WTC11 (cell line): Measurements from ENCODE around the gene TMEM131L. TPM values are rescaled to one million over a fixed set of nuclear protein-coding genes. Genes with fewer than 3 reads are reported as not detected.

Experiments
- ATAC-seq: fragments of 200-7000 bp; cut with Tn5 transposase; 2 replicates; pipeline ENCODE4 v1.10.0; 2021; ENCODE audit warnings: mild to moderate bottlenecking, moderate library complexity
- CTCF ChIA-PET: fragments of 300-600 bp; sonication (Branson Sonifier 250); formaldehyde crosslinking; loops from one replicate; lab custom pipeline; 2021; ENCODE audit warnings: antibody characterized with exemption; lab: Charles Lee
- POLR2A ChIA-PET: fragments of 350-600 bp; sonication (Branson Sonifier 250); formaldehyde crosslinking; loops from one replicate; lab custom pipeline; 2021; ENCODE audit warnings: antibody characterized with exemption; lab: Charles Lee
- DNase-seq: peaks from one replicate; pipeline ENCODE4 v3.0.0; 2021; ENCODE audit warnings: low spot score
- H3K27ac Mint-ChIP-seq: 2 replicates; pipeline ENCODE4 v1.8.0; 2021; ENCODE audit warnings: mixed read lengths
- H3K27me3 Mint-ChIP-seq: 2 replicates; pipeline ENCODE4 v1.8.0; 2021; ENCODE audit warnings: low read depth, mild to moderate bottlenecking, moderate library complexity, mixed read lengths
- H3K36me3 Mint-ChIP-seq: 2 replicates; pipeline ENCODE4 v1.8.0; 2021; ENCODE audit warnings: mixed read lengths
- H3K4me1 Mint-ChIP-seq: 2 replicates; pipeline ENCODE4 v1.8.0; 2022; ENCODE audit warnings: mixed read lengths
- H3K4me3 Mint-ChIP-seq: 2 replicates; pipeline ENCODE4 v1.8.0; 2021; ENCODE audit warnings: mild to moderate bottlenecking, moderate library complexity, mixed read lengths
- H3K9me3 Mint-ChIP-seq: 2 replicates; pipeline ENCODE4 v1.8.0; 2021; ENCODE audit warnings: mixed read lengths
- CREM ChIP-seq: sonication (generic); formaldehyde crosslinking; IDR thresholded peaks from 2 replicates; pipeline ENCODE4 v1.8.1; 2022; ENCODE audit warnings: mild to moderate bottlenecking, missing genetic modification reagents, moderate library complexity
- GTF2I ChIP-seq: fragments of 250-450 bp; sonication (Bioruptor Pico); conservative IDR thresholded peaks from 2 replicates; pipeline ENCODE4 v1.4.0; 2021; ENCODE audit warnings: mild to moderate bottlenecking
- JAZF1 ChIP-seq: fragments of 250-450 bp; sonication (Bioruptor Pico); IDR thresholded peaks from 2 replicates; pipeline ENCODE4 v1.9.0; 2021; ENCODE audit warnings: moderate library complexity, mild to moderate bottlenecking, inconsistent platforms
- MXD4 ChIP-seq: fragments of 250-450 bp; sonication (Bioruptor Pico); IDR thresholded peaks from 2 replicates; pipeline ENCODE4 v1.8.0; 2021; ENCODE audit warnings: mild to moderate bottlenecking, moderate library complexity, borderline replicate concordance
- NFYB ChIP-seq: sonication (generic); formaldehyde crosslinking; conservative IDR thresholded peaks from 2 replicates; pipeline ENCODE4 v1.8.0; 2022; ENCODE audit warnings: low read depth, missing genetic modification reagents
- NR1H2 ChIP-seq: sonication (generic); formaldehyde crosslinking; IDR thresholded peaks from 2 replicates; pipeline ENCODE4 v1.9.0; 2021; ENCODE audit warnings: mild to moderate bottlenecking, moderate library complexity, missing genetic modification reagents
- OVOL2 ChIP-seq: fragments of 250-450 bp; sonication (Bioruptor Pico); IDR thresholded peaks from 2 replicates; pipeline ENCODE4 v1.9.0; 2021; ENCODE audit warnings: mild to moderate bottlenecking, borderline replicate concordance
- PRRX2 ChIP-seq: fragments of 250-450 bp; sonication (Bioruptor Pico); IDR thresholded peaks from 2 replicates; pipeline ENCODE4 v1.8.0; 2021; ENCODE audit warnings: mild to moderate bottlenecking
- SOX15 ChIP-seq: fragments of 250-450 bp; sonication (Bioruptor Pico); IDR thresholded peaks from 2 replicates; pipeline ENCODE4 v1.9.0; 2021; ENCODE audit warnings: mild to moderate bottlenecking
- TEAD1 ChIP-seq: sonication (generic); formaldehyde crosslinking; IDR thresholded peaks from 2 replicates; pipeline ENCODE4 v1.8.0; 2022; ENCODE audit warnings: mild to moderate bottlenecking, missing genetic modification reagents
- USF2 ChIP-seq: sonication (generic); formaldehyde crosslinking; IDR thresholded peaks from 2 replicates; pipeline ENCODE4 v1.8.1; 2023; ENCODE audit warnings: mild to moderate bottlenecking, missing genetic modification reagents, moderate library complexity
- ZNF121 ChIP-seq: sonication (generic); formaldehyde crosslinking; IDR thresholded peaks from 2 replicates; pipeline ENCODE4 v1.8.0; 2023; ENCODE audit warnings: missing genetic modification reagents
- ZNF263 ChIP-seq: sonication (generic); formaldehyde crosslinking; IDR thresholded peaks from 2 replicates; pipeline ENCODE4 v1.8.1; 2022; ENCODE audit warnings: low read depth, mild to moderate bottlenecking, moderate library complexity, missing genetic modification reagents
- total RNA-seq: library from RNA; stranded (reverse); gene quantifications from 3 replicates; pipeline ENCODE4 v1.2.3, GENCODE V29; 2021
- TF ChIP-seq, protein P1 (sequence below): sonication (generic); formaldehyde crosslinking; IDR thresholded peaks from 2 replicates; pipeline ENCODE4 v1.8.1; 2023; ENCODE audit warnings: mild to moderate bottlenecking, missing genetic modification reagents
- TF ChIP-seq, protein P2 (sequence below): sonication (generic); formaldehyde crosslinking; IDR thresholded peaks from 2 replicates; pipeline ENCODE4 v1.8.0; 2022; ENCODE audit warnings: mild to moderate bottlenecking, missing genetic modification reagents

TMEM131L gene
- total RNA-seq, 1 experiment from 2014 or later: 26.7 TPM

DNA sequence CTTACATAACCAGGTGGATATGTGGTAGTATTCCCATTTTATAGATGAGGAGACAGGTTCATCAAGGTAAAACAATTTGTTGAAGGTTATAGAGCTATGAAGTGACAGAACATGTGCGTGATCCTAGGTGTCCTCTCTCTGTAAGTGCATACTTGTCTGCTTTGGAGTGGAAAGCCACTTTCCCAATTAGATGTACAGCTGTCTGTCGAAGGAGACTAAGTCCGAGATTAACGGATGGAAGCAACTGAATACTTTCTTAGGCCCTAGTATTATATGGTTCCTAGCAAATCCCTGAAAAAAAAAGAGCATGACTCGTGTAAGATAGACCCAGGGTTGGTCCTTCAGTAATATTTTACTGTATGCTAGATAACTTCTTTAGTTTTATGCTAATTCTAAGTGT lies 19.7 kb downstream of the TMEM131L start (continued):
- no peak for TF ChIP-seq JAZF1 (CRISPR knock-in tag)
- TF ChIP-seq, all 79 proteins: peak for 0

DNA sequence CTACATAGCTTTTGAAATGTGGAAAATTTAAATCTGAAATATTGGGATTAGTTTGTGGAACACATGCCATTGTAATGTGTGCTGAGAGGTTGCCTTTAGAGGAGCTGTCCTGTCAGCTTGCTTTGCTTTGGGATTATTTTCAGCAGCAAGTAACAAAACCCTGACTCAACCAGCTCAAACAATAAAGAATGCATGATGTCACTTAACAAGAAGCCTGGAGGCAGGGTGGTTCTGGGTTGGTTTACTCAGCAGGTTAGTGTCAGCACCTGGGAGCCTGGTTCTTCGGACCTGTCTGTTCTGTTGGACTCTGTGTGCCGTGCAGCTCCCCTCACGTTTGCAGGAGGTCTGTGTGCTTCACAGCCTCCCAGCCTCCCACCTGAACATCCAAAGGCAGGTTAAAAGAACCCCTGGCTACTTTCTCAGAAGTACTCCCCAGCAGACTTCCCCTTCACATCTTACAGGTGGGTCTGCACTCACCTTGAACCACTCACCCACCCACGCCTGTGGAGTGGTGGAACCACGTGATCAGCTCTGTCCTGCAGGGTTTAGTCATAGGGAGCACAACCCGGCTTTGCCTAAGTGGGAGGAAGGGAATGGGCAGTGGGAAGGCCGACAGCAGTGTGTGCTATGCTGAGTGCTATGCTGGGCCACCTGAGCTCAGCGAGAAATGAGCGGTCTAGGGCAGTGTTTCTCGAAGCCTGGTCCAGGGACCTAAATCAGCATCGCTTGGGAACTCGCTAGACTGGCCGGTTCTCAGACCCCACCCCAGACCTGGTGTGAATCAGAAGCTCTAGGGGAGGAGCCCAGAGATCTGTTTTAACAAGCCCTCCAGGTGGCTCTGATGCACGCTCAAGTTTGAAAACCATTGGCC lies 20.4 kb downstream of the TMEM131L start:
- ChIA-PET POLR2A (interaction anchor here (0.6 to 2.2 kb wide), 5 partner anchors 9 to 78 kb away, joined by 3 to 6 read pairs (median 3); partner anchors contain the start of gene TMEM131L), CTCF (interaction anchor here (0.6 to 1.5 kb wide), 7 partner anchors 20 to 282 kb away, joined by 3 to 4 read pairs (median 3); partner anchors contain the start of gene TMEM131L)
- no peaks in the 10 kb centered on the region for H3K9me3 Mint-ChIP-seq
- no peaks in the 10 kb centered on the region for H3K27me3 Mint-ChIP-seq
- H3K4me1 Mint-ChIP-seq: peaks cover 60% of the 10 kb centered on the region
- peak; percentile 35 for DNase-seq
- TF ChIP-seq TEAD1 (CRISPR knock-in tag) (0 out of 2 replicates have a peak, but pooled peaks have one; percentile 20), ZNF121 (CRISPR knock-in tag) (peak; percentile 57; the same call in 1 of the 2 replicates), USF2 (CRISPR knock-in tag) (peak; percentile 41; the same call in 1 of the 2 replicates), PRRX2 (CRISPR knock-in tag) (no peak)
- H3K36me3 Mint-ChIP-seq: peaks cover 3% of the 10 kb centered on the region; the same call in 1 of the 2 replicates
- peak; percentile 54 for ATAC-seq
- H3K4me3 Mint-ChIP-seq: no peak overlapping the region
- H3K27ac Mint-ChIP-seq: peak overlapping the region; percentile 98

DNA sequence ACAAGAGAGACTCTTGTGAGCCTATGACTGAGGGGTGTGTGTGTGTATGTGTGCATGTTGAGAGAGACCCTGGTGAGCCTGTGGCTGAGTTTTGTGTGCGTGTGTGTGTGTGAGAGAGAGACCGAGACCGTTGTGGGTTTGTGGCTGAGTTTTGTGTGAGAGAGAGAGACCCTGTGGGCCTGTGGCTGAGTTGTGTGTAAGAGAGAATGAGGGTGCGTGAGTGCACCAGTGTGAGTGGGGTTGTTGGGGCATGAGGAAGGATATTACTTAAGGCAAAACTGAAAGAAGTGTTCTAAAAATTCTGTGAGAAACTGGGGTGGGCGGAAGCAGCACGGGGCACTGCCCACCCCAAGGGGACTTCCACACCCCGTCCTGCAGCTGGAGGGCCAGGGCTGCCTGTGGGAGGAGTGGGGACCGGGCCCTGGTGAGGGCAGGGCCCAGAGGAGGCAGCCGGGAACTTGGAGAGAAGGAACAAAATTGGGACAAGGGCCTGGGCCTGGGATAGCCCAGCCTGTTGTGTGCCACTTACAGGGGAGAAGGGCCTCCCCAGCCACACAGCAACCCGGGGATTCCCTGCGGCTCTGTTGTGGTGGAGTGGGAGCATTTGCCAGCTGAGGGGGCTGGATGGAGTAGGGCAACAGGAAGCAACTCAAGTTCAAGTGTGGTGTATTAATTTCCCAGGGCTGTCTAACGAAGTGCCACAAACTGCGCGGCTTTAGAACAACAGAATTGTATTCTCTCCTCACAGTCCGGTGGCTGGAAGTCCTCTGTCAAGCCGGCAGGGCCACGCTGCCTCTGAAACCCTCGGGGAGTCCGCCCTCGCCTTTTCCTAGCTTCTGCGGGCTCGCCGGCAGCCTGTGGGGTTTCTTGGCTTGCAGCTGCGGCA lies 22.1 kb downstream of the TMEM131L start:
- peaks cover 65% of the 10 kb centered on the region for H3K4me1 Mint-ChIP-seq
- ATAC-seq (peak; percentile 21), DNase-seq (peak; percentile 46)
- POLR2A ChIA-PET: interaction anchor here (1.3 kb wide), 1 partner anchor 20 kb away, joined by 3 read pairs; no protein-coding TSS in a partner anchor
- peaks cover 3% of the 10 kb centered on the region; the same call in 1 of the 2 replicates for H3K36me3 Mint-ChIP-seq
- H3K4me3 Mint-ChIP-seq: no peak overlapping the region
- no peaks in the 10 kb centered on the region for H3K9me3 Mint-ChIP-seq
- peak overlapping the region; percentile 98 for H3K27ac Mint-ChIP-seq
- no peak for TF ChIP-seq MXD4 (CRISPR knock-in tag)
- no peak for TF ChIP-seq NR1H2
- TF ChIP-seq, protein P1, sequence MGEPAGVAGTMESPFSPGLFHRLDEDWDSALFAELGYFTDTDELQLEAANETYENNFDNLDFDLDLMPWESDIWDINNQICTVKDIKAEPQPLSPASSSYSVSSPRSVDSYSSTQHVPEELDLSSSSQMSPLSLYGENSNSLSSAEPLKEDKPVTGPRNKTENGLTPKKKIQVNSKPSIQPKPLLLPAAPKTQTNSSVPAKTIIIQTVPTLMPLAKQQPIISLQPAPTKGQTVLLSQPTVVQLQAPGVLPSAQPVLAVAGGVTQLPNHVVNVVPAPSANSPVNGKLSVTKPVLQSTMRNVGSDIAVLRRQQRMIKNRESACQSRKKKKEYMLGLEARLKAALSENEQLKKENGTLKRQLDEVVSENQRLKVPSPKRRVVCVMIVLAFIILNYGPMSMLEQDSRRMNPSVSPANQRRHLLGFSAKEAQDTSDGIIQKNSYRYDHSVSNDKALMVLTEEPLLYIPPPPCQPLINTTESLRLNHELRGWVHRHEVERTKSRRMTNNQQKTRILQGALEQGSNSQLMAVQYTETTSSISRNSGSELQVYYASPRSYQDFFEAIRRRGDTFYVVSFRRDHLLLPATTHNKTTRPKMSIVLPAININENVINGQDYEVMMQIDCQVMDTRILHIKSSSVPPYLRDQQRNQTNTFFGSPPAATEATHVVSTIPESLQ: no peak
- no peak for TF ChIP-seq ZNF263 (CRISPR knock-in tag)
- TF ChIP-seq NFYB (CRISPR knock-in tag): no peak
- TF ChIP-seq, protein P2, sequence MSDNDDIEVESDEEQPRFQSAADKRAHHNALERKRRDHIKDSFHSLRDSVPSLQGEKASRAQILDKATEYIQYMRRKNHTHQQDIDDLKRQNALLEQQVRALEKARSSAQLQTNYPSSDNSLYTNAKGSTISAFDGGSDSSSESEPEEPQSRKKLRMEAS (CRISPR knock-in tag): no peak
- TF ChIP-seq OVOL2: no peak
- no peak for TF ChIP-seq SOX15 (CRISPR knock-in tag)
- H3K27me3 Mint-ChIP-seq: no peaks in the 10 kb centered on the region
- CTCF ChIA-PET: no interaction called here

- no peak overlapping the region for H3K4me3 Mint-ChIP-seq
- TF ChIP-seq GTF2I (no peak), CREM (CRISPR knock-in tag) (no peak)
- ChIA-PET POLR2A (no interaction called here), CTCF (interaction anchor here (0.7 to 1.1 kb wide), 2 partner anchors 24 to 25 kb away, joined by 3 read pairs; partner anchors contain the start of gene TMEM131L)
- no peak for DNase-seq
- ATAC-seq: no peak
- peaks cover 3% of the 10 kb centered on the region; the same call in 1 of the 2 replicates for H3K36me3 Mint-ChIP-seq
- H3K4me1 Mint-ChIP-seq: peaks cover 79% of the 10 kb centered on the region
- no peaks in the 10 kb centered on the region for H3K9me3 Mint-ChIP-seq
- H3K27me3 Mint-ChIP-seq: no peaks in the 10 kb centered on the region
- H3K27ac Mint-ChIP-seq: peak overlapping the region; percentile 88
These were observed 23.8 kb downstream of the TMEM131L start for GRCh38 chr4:153489856-153490558.
